ENCODE results near the gene RNF144A.

Gene RNF144A

GRCh38 chr2:6920743-6921064 lies 3.5 kb downstream of the RNF144A start:
- peaks cover 3% of the 10 kb centered on the region for H3K4me1 ChIP-seq (ENCODE audit: control insufficient read depth, insufficient read depth, low read length, poor library complexity, severe bottlenecking)
- no CpG with 5 or more reads among the region's 4 CpGs for WGBS, 2 experiments (ENCODE audit: insufficient coverage in 2 of 2)
- H3K36me3 ChIP-seq (ENCODE audit: control insufficient read depth, insufficient read depth, low read length): peaks cover 5% of the 10 kb centered on the region
- H3K4me3 ChIP-seq (ENCODE audit: extremely low read depth, insufficient read depth, low read length, poor library complexity, severe bottlenecking): no peak overlapping the region
- no peaks in the 10 kb centered on the region for H3K9me3 ChIP-seq (ENCODE audit: control insufficient read depth, low read length)
- H3K27ac ChIP-seq (ENCODE audit: low read depth, low read length, severe bottlenecking): no peak overlapping the region

GRCh38 chr2:6921321-6921922 lies 4.2 kb downstream of the RNF144A start:
- peaks cover 3% of the 10 kb centered on the region for H3K4me1 ChIP-seq (ENCODE audit: control insufficient read depth, insufficient read depth, low read length, poor library complexity, severe bottlenecking)
- H3K27ac ChIP-seq (ENCODE audit: low read depth, low read length, severe bottlenecking): no peak overlapping the region
- WGBS, 2 experiments (ENCODE audit: insufficient coverage in 2 of 2): 85 to 89% methylated on average over 9 to 11 of the region's 11 CpGs
- H3K9me3 ChIP-seq (ENCODE audit: control insufficient read depth, low read length): no peaks in the 10 kb centered on the region
- peaks cover 5% of the 10 kb centered on the region for H3K36me3 ChIP-seq (ENCODE audit: control insufficient read depth, insufficient read depth, low read length)
- H3K4me3 ChIP-seq (ENCODE audit: extremely low read depth, insufficient read depth, low read length, poor library complexity, severe bottlenecking): no peak overlapping the region

GRCh38 chr2:6922201-6922656 lies 5.0 kb downstream of the RNF144A start:
- Histone ChIP-seq H3K36me3 (ENCODE audit: control insufficient read depth, insufficient read depth, low read length) (peaks cover 5% of the 10 kb centered on the region), H3K9me3 (ENCODE audit: control insufficient read depth, low read length) (no peaks in the 10 kb centered on the region), H3K27ac (ENCODE audit: low read depth, low read length, severe bottlenecking) (no peak overlapping the region), H3K4me1 (ENCODE audit: control insufficient read depth, insufficient read depth, low read length, poor library complexity, severe bottlenecking) (peaks cover under 1% of the 10 kb centered on the region), H3K4me3 (ENCODE audit: extremely low read depth, insufficient read depth, low read length, poor library complexity, severe bottlenecking) (no peak overlapping the region)
- whole genome bisulfite sequencing, 2 experiments (ENCODE audit: insufficient coverage in 2 of 2): 89 to 91% methylated on average over 4 to 5 of the region's 8 CpGs

GRCh38 chr2:6923319-6923718 lies 6.1 kb downstream of the RNF144A start:
- no peak overlapping the region for H3K4me3 ChIP-seq (ENCODE audit: extremely low read depth, insufficient read depth, low read length, poor library complexity, severe bottlenecking)
- H3K4me1 ChIP-seq (ENCODE audit: control insufficient read depth, insufficient read depth, low read length, poor library complexity, severe bottlenecking): peaks cover 4% of the 10 kb centered on the region
- no peak overlapping the region for H3K27ac ChIP-seq (ENCODE audit: low read depth, low read length, severe bottlenecking)
- H3K9me3 ChIP-seq (ENCODE audit: control insufficient read depth, low read length): no peaks in the 10 kb centered on the region
- WGBS, 2 experiments (ENCODE audit: insufficient coverage in 2 of 2): 85% methylated on average over 9 to 10 of the region's 10 CpGs
- peaks cover 5% of the 10 kb centered on the region for H3K36me3 ChIP-seq (ENCODE audit: control insufficient read depth, insufficient read depth, low read length)

GRCh38 chr2:6924101-6924923 lies 7.1 kb downstream of the RNF144A start:
- Histone ChIP-seq H3K9me3 (ENCODE audit: control insufficient read depth, low read length) (no peaks in the 10 kb centered on the region), H3K4me1 (ENCODE audit: control insufficient read depth, insufficient read depth, low read length, poor library complexity, severe bottlenecking) (peaks cover 4% of the 10 kb centered on the region), H3K36me3 (ENCODE audit: control insufficient read depth, insufficient read depth, low read length) (peaks cover 5% of the 10 kb centered on the region), H3K4me3 (ENCODE audit: extremely low read depth, insufficient read depth, low read length, poor library complexity, severe bottlenecking) (no peak overlapping the region), H3K27ac (ENCODE audit: low read depth, low read length, severe bottlenecking) (no peak overlapping the region)
- WGBS, 2 experiments (ENCODE audit: insufficient coverage in 2 of 2): 94 to 97% methylated on average over 18 to 19 of the region's 19 CpGs

GRCh38 chr2:6924924-6925409 lies 7.8 kb downstream of the RNF144A start:
- no peak overlapping the region for H3K4me3 ChIP-seq (ENCODE audit: extremely low read depth, insufficient read depth, low read length, poor library complexity, severe bottlenecking)
- peaks cover 4% of the 10 kb centered on the region for H3K4me1 ChIP-seq (ENCODE audit: control insufficient read depth, insufficient read depth, low read length, poor library complexity, severe bottlenecking)
- WGBS, 2 experiments (ENCODE audit: insufficient coverage in 2 of 2): 91 to 94% methylated on average over 6 of the region's 7 CpGs
- H3K27ac ChIP-seq (ENCODE audit: low read depth, low read length, severe bottlenecking): no peak overlapping the region
- H3K36me3 ChIP-seq (ENCODE audit: control insufficient read depth, insufficient read depth, low read length): peaks cover 5% of the 10 kb centered on the region
- no peaks in the 10 kb centered on the region for H3K9me3 ChIP-seq (ENCODE audit: control insufficient read depth, low read length)

GRCh38 chr2:6926071-6926732 lies 9.0 kb downstream of the RNF144A start:
- Histone ChIP-seq H3K36me3 (ENCODE audit: control insufficient read depth, insufficient read depth, low read length) (peaks cover 5% of the 10 kb centered on the region), H3K4me3 (ENCODE audit: extremely low read depth, insufficient read depth, low read length, poor library complexity, severe bottlenecking) (no peak overlapping the region), H3K9me3 (ENCODE audit: control insufficient read depth, low read length) (no peaks in the 10 kb centered on the region), H3K4me1 (ENCODE audit: control insufficient read depth, insufficient read depth, low read length, poor library complexity, severe bottlenecking) (peaks cover 4% of the 10 kb centered on the region), H3K27ac (ENCODE audit: low read depth, low read length, severe bottlenecking) (no peak overlapping the region)
- WGBS, 2 experiments (ENCODE audit: insufficient coverage in 2 of 2): 91 to 95% methylated on average over 10 to 11 of the region's 14 CpGs

GRCh38 chr2:6927186-6927585 lies 10.0 kb downstream of the RNF144A start:
- WGBS, 2 experiments (ENCODE audit: insufficient coverage in 2 of 2): 77% methylated on average over 1 to 3 of the region's 3 CpGs
- H3K36me3 ChIP-seq (ENCODE audit: control insufficient read depth, insufficient read depth, low read length): peaks cover 5% of the 10 kb centered on the region
- H3K4me3 ChIP-seq (ENCODE audit: extremely low read depth, insufficient read depth, low read length, poor library complexity, severe bottlenecking): no peak overlapping the region
- H3K4me1 ChIP-seq (ENCODE audit: control insufficient read depth, insufficient read depth, low read length, poor library complexity, severe bottlenecking): peaks cover 4% of the 10 kb centered on the region
- H3K27ac ChIP-seq (ENCODE audit: low read depth, low read length, severe bottlenecking): peak overlapping the region; percentile 12
- no peaks in the 10 kb centered on the region for H3K9me3 ChIP-seq (ENCODE audit: control insufficient read depth, low read length)

- 89 to 100% methylated on average over 1 to 2 of the region's 3 CpGs for WGBS, 2 experiments (ENCODE audit: insufficient coverage in 2 of 2)
- no peak overlapping the region for H3K27ac ChIP-seq (ENCODE audit: low read depth, low read length, severe bottlenecking)
- H3K9me3 ChIP-seq (ENCODE audit: control insufficient read depth, low read length): no peaks in the 10 kb centered on the region
- H3K4me3 ChIP-seq (ENCODE audit: extremely low read depth, insufficient read depth, low read length, poor library complexity, severe bottlenecking): no peak overlapping the region
- H3K36me3 ChIP-seq (ENCODE audit: control insufficient read depth, insufficient read depth, low read length): peaks cover 5% of the 10 kb centered on the region
- peaks cover 4% of the 10 kb centered on the region for H3K4me1 ChIP-seq (ENCODE audit: control insufficient read depth, insufficient read depth, low read length, poor library complexity, severe bottlenecking)
These were observed 10.5 kb downstream of the RNF144A start for GRCh38 chr2:6927753-6928152.

- H3K27ac ChIP-seq (ENCODE audit: low read depth, low read length, severe bottlenecking): no peak overlapping the region
- 86 to 89% methylated on average over 9 of the region's 9 CpGs for WGBS, 2 experiments (ENCODE audit: insufficient coverage in 2 of 2)
- H3K4me1 ChIP-seq (ENCODE audit: control insufficient read depth, insufficient read depth, low read length, poor library complexity, severe bottlenecking): peaks cover 4% of the 10 kb centered on the region
- H3K4me3 ChIP-seq (ENCODE audit: extremely low read depth, insufficient read depth, low read length, poor library complexity, severe bottlenecking): no peak overlapping the region
- peaks cover 1% of the 10 kb centered on the region for H3K36me3 ChIP-seq (ENCODE audit: control insufficient read depth, insufficient read depth, low read length)
- H3K9me3 ChIP-seq (ENCODE audit: control insufficient read depth, low read length): no peaks in the 10 kb centered on the region
These were observed 11.2 kb downstream of the RNF144A start for GRCh38 chr2:6928452-6928851.
